Measurements from ENCODE around the gene ZNF845.
"Not testable (repeated sequence)": the region's sequence is repeated elsewhere in the genome, so short reads cannot be mapped to it uniquely, and the experiment has no call there.

The ZNF845 gene

GRCh38 chr19:53374743-53375142, 41.2 kb downstream of the ZNF845 start:
- no peak for FAIRE-seq
- no peak for DNase-seq (ENCODE audit: insufficient read length, low spot score)

- FAIRE-seq, result no peak
- no peak for DNase-seq (ENCODE audit: insufficient read length, low spot score)
Measured at GRCh38 chr19:53381376-53381775, 47.8 kb downstream of the ZNF845 start.

- FAIRE-seq (no peak), DNase-seq (ENCODE audit: insufficient read length, low spot score) (no peak)
Measured at GRCh38 chr19:53388168-53388567, 54.6 kb downstream of the ZNF845 start.

GRCh38 chr19:53388904-53389303, 55.4 kb downstream of the ZNF845 start:
- FAIRE-seq, result no peak

GRCh38 chr19:53389571-53389970, 56.0 kb downstream of the ZNF845 start:
- DNase-seq (ENCODE audit: insufficient read length, low spot score), result no peak
- no peak for FAIRE-seq

More at GRCh38 chr19:53388904-53389303, 55.4 kb downstream of the ZNF845 start:
- no peak for DNase-seq (ENCODE audit: insufficient read length, low spot score)

- no peak for DNase-seq (ENCODE audit: insufficient read length, low spot score)
- FAIRE-seq, result no peak
Measured at GRCh38 chr19:53389978-53390377, 56.4 kb downstream of the ZNF845 start.

- peak; percentile 14 for FAIRE-seq
- no peak for DNase-seq (ENCODE audit: insufficient read length, low spot score)
Measured at GRCh38 chr19:53394522-53394973, 61.0 kb downstream of the ZNF845 start.

GRCh38 chr19:53394974-53395839, 61.7 kb downstream of the ZNF845 start, which contains the start of gene ZNF765:
Gene ZNF765, plus strand, starts transcription at chr19:53395149. Its CDS starts 2,867 bp downstream, at chr19:53398016.
- peak; percentile 14 for FAIRE-seq
- DNase-seq (ENCODE audit: insufficient read length, low spot score), result peak; percentile 79

GRCh38 chr19:53395840-53396524, 62.4 kb downstream of the ZNF845 start:
- DNase-seq (ENCODE audit: insufficient read length, low spot score); FAIRE-seq: not testable (repeated sequence)

GRCh38 chr19:53396525-53396868, 62.9 kb downstream of the ZNF845 start:
- FAIRE-seq (no peak), DNase-seq (ENCODE audit: insufficient read length, low spot score) (no peak)

GRCh38 chr19:53397918-53398317, 64.4 kb downstream of the ZNF845 start:
- not testable (repeated sequence) for DNase-seq (ENCODE audit: insufficient read length, low spot score); FAIRE-seq

Data from GM19239 (cell line).